ENCODE measurements around the gene ENDOD1. TPM values are rescaled to one million over a fixed set of nuclear protein-coding genes. Genes with fewer than 3 reads are reported as not detected.
A peak's percentile ranks its signal among the peaks of the same experiment; 100 is the strongest.

ENDOD1 gene
- total RNA-seq, 1 donor from 2014 or later, result 71.1 TPM

DNA sequence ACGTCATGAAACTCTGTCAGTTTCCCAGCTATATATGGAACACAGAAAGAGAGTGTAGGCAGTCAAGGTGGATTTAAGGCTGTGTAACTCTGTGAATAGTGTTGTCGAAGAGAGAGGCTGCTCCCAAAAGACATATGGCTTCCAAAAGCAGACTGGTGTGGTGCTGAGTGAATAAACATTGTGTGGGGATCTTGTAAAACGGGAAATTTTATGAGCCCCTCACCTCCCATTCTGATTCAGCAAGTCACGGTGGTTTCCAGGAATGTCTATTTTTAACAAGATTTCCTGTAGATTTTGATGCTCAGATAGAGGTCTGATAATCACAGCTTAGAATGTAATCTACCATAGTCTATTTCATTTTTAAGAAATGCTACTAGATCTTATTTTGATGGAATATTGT, 73.5 kb downstream of the ENDOD1 start:
- H3K4me1 Mint-ChIP-seq (ENCODE audit: low read depth), result peaks cover 8% of the 10 kb centered on the region
- TF ChIP-seq, protein P1, sequence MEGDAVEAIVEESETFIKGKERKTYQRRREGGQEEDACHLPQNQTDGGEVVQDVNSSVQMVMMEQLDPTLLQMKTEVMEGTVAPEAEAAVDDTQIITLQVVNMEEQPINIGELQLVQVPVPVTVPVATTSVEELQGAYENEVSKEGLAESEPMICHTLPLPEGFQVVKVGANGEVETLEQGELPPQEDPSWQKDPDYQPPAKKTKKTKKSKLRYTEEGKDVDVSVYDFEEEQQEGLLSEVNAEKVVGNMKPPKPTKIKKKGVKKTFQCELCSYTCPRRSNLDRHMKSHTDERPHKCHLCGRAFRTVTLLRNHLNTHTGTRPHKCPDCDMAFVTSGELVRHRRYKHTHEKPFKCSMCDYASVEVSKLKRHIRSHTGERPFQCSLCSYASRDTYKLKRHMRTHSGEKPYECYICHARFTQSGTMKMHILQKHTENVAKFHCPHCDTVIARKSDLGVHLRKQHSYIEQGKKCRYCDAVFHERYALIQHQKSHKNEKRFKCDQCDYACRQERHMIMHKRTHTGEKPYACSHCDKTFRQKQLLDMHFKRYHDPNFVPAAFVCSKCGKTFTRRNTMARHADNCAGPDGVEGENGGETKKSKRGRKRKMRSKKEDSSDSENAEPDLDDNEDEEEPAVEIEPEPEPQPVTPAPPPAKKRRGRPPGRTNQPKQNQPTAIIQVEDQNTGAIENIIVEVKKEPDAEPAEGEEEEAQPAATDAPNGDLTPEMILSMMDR (IDR thresholded peaks at IDR 0.05), result no peak
- H3K27ac Mint-ChIP-seq (ENCODE audit: unreplicated experiment), result no peak overlapping the region
- no peaks in the 10 kb centered on the region for H3K27me3 Mint-ChIP-seq (ENCODE audit: low read depth)
- no peak for DNase-seq (ENCODE audit: low spot score)
- no peak overlapping the region for H3K4me3 Mint-ChIP-seq (ENCODE audit: unreplicated experiment)
- no peaks in the 10 kb centered on the region for H3K9me3 Mint-ChIP-seq (ENCODE audit: low read depth)
- H3K36me3 Mint-ChIP-seq (ENCODE audit: low read depth), result peaks cover 6% of the 10 kb centered on the region

DNA sequence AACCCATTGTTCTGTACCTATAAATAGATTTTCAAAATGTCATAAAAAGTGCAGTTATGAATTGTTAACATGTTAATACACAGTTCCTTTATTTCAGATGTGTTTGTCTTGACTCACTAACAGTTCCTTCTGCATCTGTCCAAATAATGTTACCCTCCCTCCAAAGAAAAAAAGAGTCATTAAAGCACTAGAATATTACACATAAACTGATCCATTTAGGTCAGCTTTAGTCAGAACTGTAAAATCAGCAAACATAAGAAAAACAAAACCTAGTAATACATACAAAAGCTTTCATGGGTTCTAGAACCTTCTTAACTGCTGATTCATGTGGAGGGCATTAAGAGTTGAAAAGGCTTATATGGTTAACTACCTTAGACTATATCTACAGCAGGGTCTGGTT, 76.0 kb downstream of the ENDOD1 start:
- H3K4me3 Mint-ChIP-seq (ENCODE audit: unreplicated experiment), result no peak overlapping the region
- TF ChIP-seq, protein P1 (IDR thresholded peaks at IDR 0.05), result no peak
- DNase-seq (ENCODE audit: low spot score), result no peak
- H3K9me3 Mint-ChIP-seq (ENCODE audit: low read depth), result no peaks in the 10 kb centered on the region
- no peaks in the 10 kb centered on the region for H3K27me3 Mint-ChIP-seq (ENCODE audit: low read depth)
- H3K36me3 Mint-ChIP-seq (ENCODE audit: low read depth), result peaks cover 15% of the 10 kb centered on the region
- no peak overlapping the region for H3K27ac Mint-ChIP-seq (ENCODE audit: unreplicated experiment)
- peaks cover 8% of the 10 kb centered on the region for H3K4me1 Mint-ChIP-seq (ENCODE audit: low read depth)

DNA sequence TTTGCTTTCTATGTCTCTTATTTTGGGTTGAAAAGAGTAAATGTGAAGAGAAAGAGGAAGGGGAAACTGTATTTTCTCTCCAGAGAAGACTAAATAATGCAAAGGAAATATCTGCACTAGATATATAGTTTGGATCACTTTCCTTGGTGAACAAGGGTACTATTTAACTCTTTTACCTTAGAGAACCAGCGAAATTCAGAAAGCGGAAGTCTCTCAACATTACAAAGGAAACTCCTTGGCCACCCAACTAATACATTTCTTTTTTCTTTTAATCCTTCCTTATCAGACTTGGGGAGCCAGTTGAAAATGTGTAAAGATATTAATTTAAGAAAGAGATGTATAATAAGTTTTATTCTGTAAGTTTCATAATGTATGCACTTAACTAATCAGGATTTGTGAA, 77.1 kb downstream of the ENDOD1 start:
- Mint-ChIP-seq H3K4me1 (ENCODE audit: low read depth) (peaks cover 4% of the 10 kb centered on the region), H3K9me3 (ENCODE audit: low read depth) (no peaks in the 10 kb centered on the region), H3K36me3 (ENCODE audit: low read depth) (peaks cover 17% of the 10 kb centered on the region), H3K27ac (ENCODE audit: unreplicated experiment) (no peak overlapping the region), H3K27me3 (ENCODE audit: low read depth) (no peaks in the 10 kb centered on the region), H3K4me3 (ENCODE audit: unreplicated experiment) (no peak overlapping the region)
- DNase-seq (ENCODE audit: low spot score), result no peak
- TF ChIP-seq, protein P1 (IDR thresholded peaks at IDR 0.05), result no peak

DNA sequence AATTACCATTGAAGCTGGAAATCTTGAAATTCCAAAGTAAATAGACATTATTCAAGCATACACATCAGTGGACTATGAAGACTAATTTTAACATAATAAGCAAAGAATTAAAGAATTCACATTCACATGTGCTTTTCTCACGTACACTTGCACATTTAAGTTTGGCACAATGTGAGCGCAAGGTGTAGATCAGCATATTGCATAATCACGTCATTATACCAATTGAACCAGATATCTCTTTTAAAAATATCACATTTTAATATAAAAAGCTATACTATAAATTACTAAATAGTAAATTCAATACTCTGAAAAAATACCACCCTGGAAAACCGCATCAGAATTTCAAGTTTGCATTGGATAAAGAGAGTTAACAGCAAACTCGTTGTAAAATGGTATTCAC, 80.6 kb downstream of the ENDOD1 start:
- no peak overlapping the region for H3K27ac Mint-ChIP-seq (ENCODE audit: unreplicated experiment)
- no peaks in the 10 kb centered on the region for H3K4me1 Mint-ChIP-seq (ENCODE audit: low read depth)
- H3K4me3 Mint-ChIP-seq (ENCODE audit: unreplicated experiment), result no peak overlapping the region
- DNase-seq (ENCODE audit: low spot score), result no peak
- H3K27me3 Mint-ChIP-seq (ENCODE audit: low read depth), result no peaks in the 10 kb centered on the region
- TF ChIP-seq, protein P1 (IDR thresholded peaks at IDR 0.05), result no peak
- no peaks in the 10 kb centered on the region for H3K9me3 Mint-ChIP-seq (ENCODE audit: low read depth)
- peaks cover 19% of the 10 kb centered on the region for H3K36me3 Mint-ChIP-seq (ENCODE audit: low read depth)

- Mint-ChIP-seq H3K27ac (ENCODE audit: unreplicated experiment) (peak overlapping the region; percentile 34), H3K4me3 (ENCODE audit: unreplicated experiment) (no peak overlapping the region), H3K9me3 (ENCODE audit: low read depth) (no peaks in the 10 kb centered on the region), H3K4me1 (ENCODE audit: low read depth) (no peaks in the 10 kb centered on the region), H3K36me3 (ENCODE audit: low read depth) (peaks cover 29% of the 10 kb centered on the region), H3K27me3 (ENCODE audit: low read depth) (no peaks in the 10 kb centered on the region)
- TF ChIP-seq, protein P1 (IDR thresholded peaks at IDR 0.05), result no peak
- DNase-seq (ENCODE audit: low spot score), result no peak
Measured at GRCh38 chr11:95175818-95176380, 86.3 kb downstream of the ENDOD1 start.

Other genes with a start within 250 kb of the ENDOD1 start
- gene CWC15, start 116.3 kb upstream of the ENDOD1 start, total RNA-seq, result 29.5 to 53.3 TPM (median 42.0 TPM) in 3 replicates
- gene KDM4D, start 116.1 kb upstream of the ENDOD1 start, total RNA-seq, result 0.44 to 0.65 TPM (median 0.53 TPM) in 3 replicates
- gene KDM4E, start 64.6 kb upstream of the ENDOD1 start, total RNA-seq, result not detected in 3 replicates
- not detected in 3 replicates for gene KDM4F, start 40.4 kb upstream of the ENDOD1 start, total RNA-seq
- gene SRSF8, start 22.9 kb upstream of the ENDOD1 start, total RNA-seq, result 45.2 to 48.6 TPM (median 45.5 TPM) in 3 replicates
- gene SESN3, start 141.4 kb downstream of the ENDOD1 start, total RNA-seq, result 104 to 238 TPM (median 104 TPM) in 3 replicates

Measured in chondrocyte (in vitro differentiated cells).